ENCODE data around the gene HMGN2.
"Not testable (repeated sequence)": the region's sequence is repeated elsewhere in the genome, so short reads cannot be mapped to it uniquely, and the experiment has no call there.

HMGN2 gene

GRCh38 chr1:26477446-26478152 lies 5.4 kb downstream of the HMGN2 start:
- no peak for DNase-seq

- DNase-seq, result no peak
Observed at GRCh38 chr1:26478159-26478558, 5.9 kb downstream of the HMGN2 start.

DNA sequence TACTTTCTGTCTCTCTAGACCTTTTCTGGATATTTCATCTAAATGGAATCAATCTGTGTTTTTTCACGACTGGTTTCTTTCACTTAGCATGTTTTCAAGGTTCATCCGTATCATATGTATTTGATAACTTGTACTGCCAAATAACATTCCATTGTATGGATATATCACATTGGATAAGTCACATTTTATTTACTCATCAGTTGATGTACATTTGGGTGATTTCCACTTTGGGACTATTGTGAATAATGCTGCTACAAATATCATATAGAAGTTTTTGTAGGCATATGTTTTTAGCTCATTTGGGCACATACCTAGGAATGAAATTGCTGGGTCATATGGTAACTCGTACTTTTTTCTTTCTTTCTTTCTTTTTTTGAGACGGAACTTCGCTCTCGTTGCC lies 6.7 kb downstream of the HMGN2 start:
- DNase-seq, result no peak

- no peak for DNase-seq
Observed at GRCh38 chr1:26482921-26483320, 10.7 kb downstream of the HMGN2 start.

- no peak for DNase-seq
Observed at GRCh38 chr1:26483980-26484379, 11.7 kb downstream of the HMGN2 start.

DNA sequence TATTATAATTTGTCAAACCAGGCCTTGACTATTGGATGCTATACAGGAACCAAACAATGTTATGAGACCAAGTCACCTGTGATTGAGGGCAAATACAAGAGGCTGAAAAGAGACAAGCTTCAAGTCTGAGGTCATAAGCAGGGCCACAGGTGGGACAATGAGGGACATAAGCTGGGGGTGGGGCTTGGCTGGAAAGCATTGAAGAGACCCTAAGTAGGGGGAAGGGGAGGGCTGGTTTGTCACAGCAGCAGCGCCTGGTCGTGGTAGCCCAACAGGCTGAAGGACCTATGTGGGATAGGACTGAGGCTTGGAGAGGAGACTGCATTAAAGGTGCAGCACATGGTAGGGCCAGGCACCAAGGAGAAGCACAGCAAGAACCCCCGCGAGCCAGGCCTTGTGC lies 17.9 kb downstream of the HMGN2 start:
- DNase-seq, result no peak

DNA sequence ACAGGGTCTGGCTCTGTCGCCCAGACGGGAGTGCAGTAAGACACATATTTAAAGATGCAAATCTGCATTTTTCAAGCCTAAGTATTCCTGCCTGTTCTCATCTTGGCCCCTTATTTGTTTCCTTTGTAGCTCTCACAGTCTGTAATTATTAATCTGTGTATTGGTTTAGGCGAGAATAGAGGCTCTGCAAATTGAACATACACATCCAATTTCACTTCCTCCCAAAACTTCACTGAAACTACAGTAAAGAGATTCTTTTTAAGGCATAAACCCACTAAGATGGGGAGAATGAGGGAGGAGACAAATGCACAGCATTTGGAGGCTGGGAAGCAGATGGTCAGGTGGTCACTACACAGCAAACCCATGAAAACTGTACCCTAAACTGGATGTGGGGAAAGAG lies 21.0 kb downstream of the HMGN2 start:
- DNase-seq, result no peak

GRCh38 chr1:26493938-26494337 lies 21.7 kb downstream of the HMGN2 start:
- no peak for DNase-seq

DNA sequence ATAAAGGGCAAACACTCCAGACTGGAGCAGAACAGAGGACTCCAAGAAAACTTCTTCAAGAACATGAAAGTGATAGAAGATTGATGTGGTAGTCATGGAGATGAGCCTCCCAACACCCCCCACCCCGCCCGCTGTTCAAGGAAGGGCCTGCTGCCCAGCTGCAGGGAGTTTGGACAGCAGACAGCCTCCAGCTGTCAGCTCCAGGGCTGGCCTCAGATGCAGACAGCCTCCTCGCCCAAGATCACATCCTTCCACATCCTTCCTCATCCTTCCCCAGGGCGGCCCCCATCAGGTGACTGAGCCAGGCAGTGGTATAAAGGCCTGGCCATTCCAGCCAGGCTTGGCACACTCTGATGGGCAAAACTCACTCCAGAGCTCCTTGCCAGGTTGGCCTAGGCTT lies 24.6 kb downstream of the HMGN2 start:
- no peak for DNase-seq

GRCh38 chr1:26498894-26499293 lies 26.7 kb downstream of the HMGN2 start:
- DNase-seq, result no peak

- DNase-seq, result peak; percentile 83
Observed at GRCh38 chr1:26500488-26501175, 28.4 kb downstream of the HMGN2 start.

- DNase-seq, result not testable (repeated sequence)
Observed at GRCh38 chr1:26510711-26511110, 38.5 kb downstream of the HMGN2 start.

DNA sequence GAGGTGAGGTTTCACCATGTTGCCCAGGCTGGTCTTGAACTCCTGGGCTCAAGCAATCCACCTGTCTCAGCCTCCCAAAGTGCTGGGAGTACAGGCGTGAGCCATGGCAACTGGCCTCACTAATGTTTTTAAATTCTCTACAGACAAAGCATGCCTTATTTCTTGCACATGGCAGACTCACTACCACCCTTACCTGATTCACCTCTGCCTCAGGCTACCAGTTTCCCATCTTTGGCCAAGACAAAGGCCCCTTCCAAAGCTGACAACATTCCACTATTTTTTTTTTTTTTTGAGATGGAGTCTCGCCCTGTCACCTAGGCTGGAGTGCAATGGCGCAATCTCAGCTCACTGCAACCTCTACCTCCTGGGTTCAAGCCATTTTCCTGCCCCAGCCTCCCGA lies 43.6 kb downstream of the HMGN2 start:
- DNase-seq, result not testable (repeated sequence)

- DNase-seq, result no peak
Observed at GRCh38 chr1:26516987-26517765, 44.9 kb downstream of the HMGN2 start.

- no peak for DNase-seq
Observed at GRCh38 chr1:26517766-26518049, 45.5 kb downstream of the HMGN2 start.

DNA sequence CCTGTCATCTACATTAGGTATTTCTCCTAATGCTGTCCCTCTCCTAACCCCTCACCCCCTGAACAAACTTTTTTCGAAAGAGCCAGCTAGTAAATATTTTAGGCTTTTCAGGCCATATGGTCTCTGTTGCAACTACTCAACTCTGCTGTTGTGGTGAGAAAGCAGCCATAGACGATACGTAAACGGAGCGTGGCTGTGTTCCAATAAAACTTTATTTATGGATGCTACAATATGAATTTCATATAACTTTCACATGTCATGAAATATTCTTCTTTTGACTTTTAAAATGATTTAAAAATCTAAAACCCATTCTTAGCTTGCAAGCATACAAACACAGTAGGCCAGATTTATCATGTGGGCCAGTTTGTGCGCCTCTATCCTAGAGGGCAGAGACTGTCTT lies 46.1 kb downstream of the HMGN2 start:
- no peak for DNase-seq

DNA sequence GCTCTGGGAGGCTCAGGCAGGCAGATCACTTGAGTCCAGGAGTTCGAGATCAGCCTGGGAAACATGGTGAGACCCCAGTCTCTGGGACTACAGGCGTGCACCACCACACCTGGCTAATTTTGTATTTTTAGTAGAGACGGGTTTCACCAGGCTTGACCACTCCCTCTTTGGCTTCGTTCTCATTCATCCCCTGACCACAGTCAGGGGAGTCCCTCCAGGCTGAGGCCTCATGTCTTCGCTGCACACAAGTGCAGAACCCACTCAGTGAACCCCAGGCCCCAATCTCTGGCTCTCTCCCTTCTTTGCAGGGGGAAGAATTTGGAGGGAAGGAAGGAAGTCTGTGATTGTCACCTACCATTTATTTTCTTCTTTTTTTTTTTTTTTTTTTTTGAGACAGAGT lies 48.1 kb downstream of the HMGN2 start:
- DNase-seq, result no peak

DNA sequence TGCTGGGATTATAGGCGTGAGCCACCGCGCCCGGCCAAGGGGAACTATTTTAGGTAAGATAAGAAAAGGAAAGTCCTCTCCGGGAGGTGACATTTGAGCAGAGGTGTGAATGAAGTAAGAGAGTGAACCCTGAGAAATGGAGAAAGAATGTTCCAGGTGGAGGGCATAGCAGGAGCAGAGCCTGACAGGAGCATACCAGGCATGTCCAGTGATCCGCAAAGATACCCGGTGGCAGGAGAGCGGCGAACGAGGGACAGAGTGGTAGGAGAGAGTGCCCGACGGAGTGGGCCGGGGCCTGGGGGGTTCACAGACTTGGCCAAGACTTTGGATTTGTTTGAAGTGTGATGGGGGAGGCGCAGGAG lies 49.4 kb downstream of the HMGN2 start:
- DNase-seq, result no peak

DNA sequence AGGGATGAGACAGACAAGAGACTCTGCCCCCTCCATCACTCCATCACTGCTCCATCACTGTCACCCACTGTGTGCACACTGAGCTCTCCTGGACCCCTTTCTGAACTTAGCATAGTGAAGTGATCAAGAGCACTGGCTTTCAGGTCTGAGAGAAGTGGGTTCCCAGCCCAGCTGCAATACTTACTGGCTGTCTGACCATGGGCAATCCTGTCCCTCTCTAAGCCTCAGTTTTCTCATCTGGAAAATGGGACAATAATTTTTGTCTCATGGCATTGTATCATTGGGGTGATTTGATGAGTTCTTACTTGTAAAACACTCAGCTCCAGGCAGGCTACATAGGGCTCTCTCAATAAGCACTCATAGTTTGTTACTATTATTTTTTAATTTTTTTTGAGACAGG lies 49.8 kb downstream of the HMGN2 start:
- DNase-seq, result no peak

DNA sequence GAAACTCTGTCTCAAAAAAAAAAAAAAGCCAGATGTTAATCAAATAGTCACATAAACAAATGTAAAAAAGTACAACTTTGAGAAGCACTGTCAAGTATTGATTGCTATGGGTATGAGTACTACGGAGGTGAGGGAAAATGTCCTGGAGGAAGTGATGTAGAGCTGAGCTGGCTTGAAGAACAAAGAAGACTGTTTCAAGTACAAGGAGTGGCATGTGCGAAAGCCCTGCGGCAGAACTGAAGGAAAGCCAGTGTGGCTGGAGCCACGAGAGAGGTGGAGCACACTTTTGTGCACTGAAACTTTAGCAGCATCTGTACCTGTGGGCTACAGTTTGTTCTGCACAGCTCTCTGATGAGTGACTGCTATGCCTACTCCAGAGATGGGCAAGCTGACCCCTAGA lies 51.9 kb downstream of the HMGN2 start:
- no peak for DNase-seq

Data from NCI-H146 (cell line).